ENCODE results near the gene KIAA1217.

The KIAA1217 gene

GRCh38 chr10:24518411-24518810, 309.5 kb downstream of the KIAA1217 start:
- no peak for DNase-seq

GRCh38 chr10:24518981-24519597, 310.2 kb downstream of the KIAA1217 start:
- peak; percentile 57 for DNase-seq

GRCh38 chr10:24519950-24520349, 311.0 kb downstream of the KIAA1217 start:
- peak; percentile 59 for DNase-seq

- DNase-seq: no peak
Observed at GRCh38 chr10:24524314-24524713, 315.4 kb downstream of the KIAA1217 start.

GRCh38 chr10:24526085-24526649, 317.2 kb downstream of the KIAA1217 start:
- no peak for DNase-seq

DNA sequence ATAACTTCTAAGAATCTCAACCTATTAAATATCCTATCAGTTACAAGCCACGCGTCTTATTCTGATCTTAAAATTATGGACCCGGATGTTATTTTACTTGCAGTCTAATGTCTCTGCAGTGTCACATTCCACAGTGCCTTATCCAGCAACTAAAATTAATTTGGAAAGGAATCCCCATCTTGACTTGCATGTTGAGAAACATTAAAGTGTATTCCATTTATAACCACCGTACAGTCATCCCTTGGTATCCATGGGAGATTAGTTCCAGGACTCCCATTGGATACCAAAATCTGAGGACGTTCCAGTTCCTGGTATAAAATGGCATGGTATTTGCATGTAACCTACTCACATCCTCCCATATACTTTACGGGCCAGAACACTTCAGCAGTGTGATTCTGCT, 320.0 kb downstream of the KIAA1217 start:
- DNase-seq: no peak

- DNase-seq: no peak
Observed at GRCh38 chr10:24531439-24531838, 322.5 kb downstream of the KIAA1217 start.

DNA sequence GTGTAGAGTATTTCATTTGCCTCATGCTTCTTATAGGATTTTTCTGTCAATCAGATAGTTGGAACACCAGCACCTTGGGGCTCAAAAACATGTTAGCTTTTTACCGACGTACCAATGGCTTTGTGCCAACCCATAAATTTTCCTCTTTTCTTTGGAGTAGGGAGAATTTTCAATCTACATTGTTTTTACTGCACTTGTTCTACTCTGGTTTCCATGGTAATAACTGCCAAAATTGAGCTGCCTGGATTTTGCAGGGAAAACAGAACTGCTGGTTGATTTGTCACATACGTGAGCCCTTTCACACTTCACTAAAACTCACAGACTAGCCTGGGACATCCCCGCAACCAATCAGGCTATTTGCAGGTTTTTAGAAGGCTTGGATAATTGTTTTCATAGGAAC, 325.0 kb downstream of the KIAA1217 start:
- DNase-seq: no peak

GRCh38 chr10:24536636-24537035, 327.7 kb downstream of the KIAA1217 start:
- DNase-seq: no peak

DNA sequence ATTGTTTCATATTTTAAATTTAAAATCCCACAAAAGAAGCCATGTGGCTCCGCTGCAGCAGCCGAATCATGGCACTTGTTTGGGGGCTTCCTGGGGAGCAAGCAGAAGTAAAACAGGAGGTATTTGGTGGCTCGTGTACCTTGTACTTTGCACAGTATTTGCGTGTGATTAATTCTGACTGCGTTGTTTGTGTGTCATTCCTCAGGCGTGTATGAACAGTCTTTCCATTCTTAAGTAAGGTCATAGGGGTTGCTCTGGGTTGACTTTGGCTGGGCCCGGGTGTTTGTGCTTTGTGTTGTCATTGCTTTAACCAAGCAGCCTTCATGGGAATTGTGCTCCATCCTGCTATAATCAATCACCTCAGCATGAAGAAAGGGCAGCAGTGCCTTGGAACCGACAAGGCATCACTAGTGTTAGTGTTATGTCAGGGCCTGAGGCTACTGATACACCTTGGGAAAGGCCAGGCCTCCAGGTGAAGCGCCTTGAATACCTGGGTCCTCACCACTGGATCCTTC, 332.4 kb downstream of the KIAA1217 start:
- no peak for DNase-seq

- DNase-seq: no peak
Observed at GRCh38 chr10:24542314-24543270, 333.7 kb downstream of the KIAA1217 start.

DNA sequence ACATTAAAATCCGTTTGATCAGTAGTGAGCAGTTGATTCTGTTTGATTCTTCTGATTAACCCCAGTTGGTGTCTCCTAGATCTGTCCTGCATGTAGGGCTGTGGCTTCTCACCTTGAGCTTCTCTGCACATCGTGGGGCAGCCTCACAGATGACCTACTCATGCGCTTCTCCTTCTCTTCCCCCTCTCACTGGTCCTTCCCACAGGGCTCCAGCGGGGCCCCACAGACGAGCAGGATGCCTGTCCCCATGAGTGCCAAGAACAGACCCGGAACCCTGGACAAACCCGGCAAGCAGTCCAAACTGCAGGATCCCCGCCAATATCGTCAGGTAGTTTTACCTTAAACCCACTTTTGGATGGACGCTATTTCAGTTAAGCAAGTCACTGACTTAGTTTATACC, 335.8 kb downstream of the KIAA1217 start:
- DNase-seq: no peak

DNA sequence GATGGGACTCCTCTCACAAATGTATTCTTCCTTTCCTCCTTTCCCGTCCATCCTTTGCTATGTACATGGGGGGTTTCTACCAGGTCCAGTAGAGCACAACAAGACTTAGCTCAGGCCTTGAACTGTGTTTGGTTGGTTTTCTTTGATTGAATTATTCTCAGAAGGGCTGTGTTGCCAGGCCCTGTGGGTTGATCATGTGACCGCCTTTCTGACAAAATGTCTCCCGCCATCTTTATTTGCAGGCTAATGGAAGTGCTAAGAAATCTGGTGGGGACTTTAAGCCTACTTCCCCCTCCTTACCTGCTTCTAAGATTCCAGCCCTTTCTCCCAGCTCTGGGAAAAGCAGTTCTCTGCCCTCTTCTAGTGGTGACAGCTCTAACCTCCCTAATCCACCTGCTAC, 336.6 kb downstream of the KIAA1217 start:
- DNase-seq: no peak

- DNase-seq: peak; percentile 19
Observed at GRCh38 chr10:24550680-24551079, 341.7 kb downstream of the KIAA1217 start.

GRCh38 chr10:24551161-24551560, 342.2 kb downstream of the KIAA1217 start:
- no peak for DNase-seq

GRCh38 chr10:24552346-24553016, 343.5 kb downstream of the KIAA1217 start:
- peak; percentile 50 for DNase-seq

- DNase-seq: peak; percentile 28
Observed at GRCh38 chr10:24553051-24553612, 344.2 kb downstream of the KIAA1217 start.

GRCh38 chr10:24554036-24554435, 345.1 kb downstream of the KIAA1217 start:
- peak; percentile 28 for DNase-seq

GRCh38 chr10:24556126-24556749, 347.3 kb downstream of the KIAA1217 start:
- no peak for DNase-seq

DNA sequence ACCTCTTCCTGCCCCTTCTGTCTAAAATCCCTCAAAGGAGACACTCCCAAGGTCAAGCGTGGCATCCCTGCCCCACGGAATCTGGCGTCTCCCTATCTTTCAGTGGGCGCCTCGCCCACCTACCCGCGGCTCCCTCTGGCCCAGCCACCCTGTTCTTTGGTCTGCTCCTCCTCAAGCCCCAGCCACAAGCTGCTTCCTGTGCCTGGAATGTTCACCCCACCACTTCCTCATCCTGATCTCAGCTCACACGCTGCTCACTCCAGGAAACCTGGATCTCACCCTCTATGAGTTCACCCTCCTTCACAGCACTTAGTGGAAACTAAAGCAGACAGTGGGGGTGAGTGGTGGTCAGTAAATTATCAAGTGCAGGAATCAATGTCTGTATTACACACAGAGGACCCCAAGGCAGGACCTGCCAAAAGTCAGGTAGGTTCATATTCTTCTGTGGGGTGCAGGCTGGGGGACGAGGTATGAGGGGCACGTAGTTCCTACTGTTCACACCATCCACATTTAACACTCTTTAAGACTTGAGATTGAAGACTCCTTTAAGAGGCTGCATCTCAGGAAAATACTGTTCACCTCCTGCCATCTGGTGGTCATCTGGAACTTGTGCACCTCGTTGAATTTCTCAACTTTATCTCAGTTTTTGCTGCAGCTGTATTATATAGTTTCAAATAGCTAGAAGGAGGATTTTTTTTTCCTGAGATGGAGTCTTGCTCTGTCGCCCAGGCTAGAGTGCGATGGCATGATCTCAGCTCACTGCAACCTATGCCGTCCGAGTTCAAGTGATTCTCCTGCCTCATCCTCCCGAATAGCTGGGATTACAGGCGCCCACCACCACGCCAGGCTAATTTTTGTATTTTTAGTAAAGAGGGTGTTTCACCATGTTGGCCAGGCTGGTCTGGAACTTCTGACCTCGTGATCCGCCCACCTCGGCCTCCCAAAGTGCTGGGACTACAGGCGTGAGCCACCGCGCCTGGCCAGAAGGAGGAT, 348.1 kb downstream of the KIAA1217 start:
- DNase-seq: no peak

DNA sequence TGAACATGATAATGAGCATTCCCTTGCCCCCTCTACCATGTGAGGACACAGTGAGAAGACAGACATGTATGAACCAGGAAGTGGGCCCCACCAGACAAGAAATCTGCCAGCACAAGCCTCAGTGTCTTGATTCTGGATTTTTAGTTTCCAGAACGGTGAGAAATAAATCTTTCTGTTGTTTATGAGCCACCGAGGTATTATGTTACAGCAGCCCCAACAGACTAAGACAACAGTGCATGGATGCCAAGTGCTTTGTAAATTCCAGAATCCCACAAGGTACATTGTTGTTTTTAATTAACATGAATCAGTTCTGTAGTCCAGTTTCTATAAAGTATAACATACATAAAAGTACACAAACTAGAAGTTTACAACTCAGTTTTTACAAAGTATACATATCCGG, 352.5 kb downstream of the KIAA1217 start:
- DNase-seq: no peak

Measured in activated CD8-positive, alpha-beta memory T cell treated with anti-CD3 and anti-CD28 coated beads for 24 hours (primary cell).